Superior temporal gyrus (tissue), 1 donor: ENCODE measurements around the gene GRIK4.

Experiments used
- DNase-seq: peaks from one replicate; pipeline ENCODE4 v3.0.0-alpha.2; 2016; ENCODE audit errors: extremely low spot score

Gene GRIK4

DNA sequence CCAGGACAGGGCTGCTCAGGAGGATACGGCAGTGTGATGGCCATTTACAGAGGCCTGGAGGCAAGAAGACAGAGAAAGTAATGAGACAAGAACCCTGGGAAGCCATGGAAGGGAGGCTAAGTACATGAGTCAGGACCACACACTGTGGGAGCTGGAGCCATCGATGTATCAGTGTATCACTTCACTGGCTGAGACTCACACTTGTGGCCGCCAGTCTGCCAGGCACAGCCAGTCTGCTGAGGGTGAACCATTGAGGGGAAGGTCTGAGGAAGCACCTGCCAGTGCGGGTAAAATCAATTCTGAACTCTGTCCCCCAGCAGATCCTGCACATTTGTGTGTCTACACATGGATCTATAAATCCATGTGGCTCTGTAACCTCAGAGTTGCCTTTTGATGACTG, 195.6 kb downstream of the GRIK4 start:
- no peak for DNase-seq

DNA sequence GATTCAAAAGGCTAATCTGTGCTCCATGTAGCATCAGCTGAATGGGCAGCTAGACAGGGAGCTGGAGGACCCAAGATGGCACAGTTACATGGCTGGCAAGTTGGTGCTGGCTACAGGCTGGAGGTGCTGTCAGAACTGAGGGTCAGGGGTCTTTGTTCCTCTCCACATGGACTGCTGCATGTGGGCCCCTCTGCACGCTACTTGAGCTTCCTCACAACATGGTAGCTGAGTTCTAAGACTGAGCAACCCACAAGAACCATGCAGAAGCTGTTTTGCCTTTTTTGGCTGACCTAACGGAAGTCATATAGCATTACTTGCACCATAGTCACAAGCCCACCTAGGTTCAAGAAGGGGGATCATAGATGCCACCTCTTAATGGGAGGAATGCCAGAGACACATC, 196.1 kb downstream of the GRIK4 start:
- DNase-seq = no peak

DNA sequence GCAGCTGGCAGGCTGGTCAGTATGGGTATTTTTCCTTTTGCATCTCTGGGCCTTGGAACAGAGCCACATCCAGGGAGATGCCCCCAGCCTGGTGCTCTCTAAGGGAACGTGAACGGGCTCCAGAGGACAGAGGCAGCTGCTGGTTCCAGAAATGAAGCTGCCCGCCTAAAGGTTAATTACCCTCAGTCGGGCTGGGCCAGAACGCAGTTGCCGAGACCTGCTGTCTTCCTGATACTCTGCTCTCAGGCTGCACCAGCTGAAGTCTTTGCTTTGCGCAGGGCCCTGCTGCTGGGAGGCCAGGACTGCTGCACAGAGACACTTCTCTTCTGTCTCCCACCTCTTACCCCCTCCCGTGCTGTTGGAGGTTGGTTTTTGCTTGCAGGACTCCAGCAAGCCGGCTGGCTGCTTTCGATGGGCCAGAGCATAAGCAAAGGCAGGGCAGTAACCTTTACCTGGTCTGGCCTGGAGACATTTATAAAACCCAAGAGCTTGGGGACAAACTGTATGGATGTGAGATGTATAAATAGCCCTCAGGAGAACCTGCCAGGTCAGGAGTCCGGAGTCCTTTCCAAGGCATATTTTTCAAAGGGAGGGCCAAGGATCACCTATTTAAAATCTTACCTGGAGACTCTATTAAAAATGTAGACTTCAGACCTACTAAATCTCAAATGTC, 197.1 kb downstream of the GRIK4 start:
- no peak for DNase-seq

DNA sequence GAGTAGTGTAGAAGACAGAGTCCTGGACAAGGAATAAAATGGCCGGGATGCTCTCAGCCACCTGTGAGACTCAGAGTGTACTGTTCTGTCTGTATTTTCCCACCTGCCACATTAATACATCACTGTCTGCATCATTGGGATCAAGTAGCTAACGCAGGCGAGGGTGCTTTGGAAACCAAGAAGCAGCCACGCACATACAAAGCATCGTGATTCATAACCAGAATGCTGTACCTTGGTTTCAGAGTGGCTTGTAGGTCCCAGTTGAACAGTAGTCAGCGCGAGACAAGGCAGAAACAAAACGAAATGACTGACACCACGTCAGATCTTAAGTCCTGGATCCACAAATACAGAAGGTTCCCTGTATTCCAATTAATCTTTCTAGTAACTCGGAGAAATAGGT, 198.3 kb downstream of the GRIK4 start:
- DNase-seq = peak; percentile 22

DNA sequence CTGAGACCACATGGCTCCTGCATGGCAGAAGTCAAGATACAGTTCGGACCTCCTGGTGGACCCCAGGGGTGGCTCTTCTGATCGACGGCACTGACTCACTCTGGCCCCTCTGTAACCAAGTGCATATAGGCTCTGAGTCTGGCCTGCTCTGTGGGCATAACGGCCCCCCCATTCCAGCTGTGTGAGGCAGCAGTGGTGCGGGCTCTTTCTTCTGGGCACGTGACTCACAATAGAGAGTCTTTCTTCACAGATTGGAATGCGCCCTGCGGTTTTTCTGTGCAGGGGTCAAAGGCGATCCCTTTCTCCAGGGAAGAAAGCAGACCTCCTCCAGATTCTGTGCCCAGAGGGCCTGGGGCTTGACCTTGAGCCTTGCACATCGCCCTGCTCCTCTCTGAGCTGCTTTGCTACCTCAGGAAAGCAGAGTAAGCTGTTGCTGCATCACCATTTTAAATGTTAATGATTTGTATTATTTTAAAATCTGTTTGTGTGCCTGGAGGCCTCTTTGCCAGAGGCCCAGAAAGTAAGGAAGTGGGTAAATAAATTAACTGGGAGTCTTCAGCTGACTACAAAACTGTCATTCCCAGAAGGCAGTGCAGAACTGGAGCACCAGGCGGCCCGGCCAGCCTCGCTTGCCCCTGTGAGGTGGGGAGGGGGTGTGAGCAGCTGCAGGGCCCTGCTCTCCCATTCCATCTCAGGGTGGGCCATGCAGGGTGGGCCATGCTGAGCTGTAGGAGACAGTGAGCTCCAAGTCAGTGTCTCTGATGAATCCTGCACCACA, 199.0 kb downstream of the GRIK4 start:
- DNase-seq = peak; percentile 86

DNA sequence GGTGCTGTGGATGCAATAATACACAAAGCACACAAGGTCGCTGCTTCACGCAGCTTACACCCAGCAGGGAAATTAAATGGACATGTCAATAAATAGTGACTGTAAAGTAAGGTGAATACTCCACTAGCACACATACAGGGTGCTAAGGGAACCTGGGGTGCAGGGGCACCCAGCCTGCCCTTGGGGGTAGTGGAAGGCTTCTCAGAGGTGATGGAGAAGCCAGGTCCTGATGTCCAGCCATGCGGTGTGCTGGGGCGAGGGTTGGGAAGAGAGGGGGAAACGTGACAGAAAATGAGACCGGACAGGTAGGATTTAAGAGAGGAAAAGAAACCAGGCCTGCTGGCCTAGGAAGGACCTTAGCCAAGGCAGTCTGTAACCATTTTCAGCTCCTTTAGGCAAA, 200.5 kb downstream of the GRIK4 start:
- DNase-seq = no peak

DNA sequence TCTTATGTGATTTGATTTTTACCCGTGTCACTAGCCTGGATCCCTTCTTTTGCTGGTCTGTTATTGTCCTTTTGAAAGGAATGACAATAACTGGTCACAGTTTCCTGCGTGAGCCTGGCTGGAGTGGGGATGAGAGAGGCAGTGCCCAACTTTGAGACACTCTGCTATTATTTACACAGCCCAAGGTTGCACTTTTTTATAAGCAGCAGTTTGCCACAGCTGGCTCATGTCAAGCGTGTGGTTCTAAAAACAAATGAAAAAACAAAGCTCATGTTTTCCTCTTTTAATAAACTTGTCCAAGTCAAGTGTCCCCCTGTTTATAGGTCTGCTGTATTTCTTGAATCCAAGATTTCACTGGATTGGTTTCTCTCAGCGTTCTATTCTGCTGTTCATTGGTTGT, 201.3 kb downstream of the GRIK4 start:
- no peak for DNase-seq

DNA sequence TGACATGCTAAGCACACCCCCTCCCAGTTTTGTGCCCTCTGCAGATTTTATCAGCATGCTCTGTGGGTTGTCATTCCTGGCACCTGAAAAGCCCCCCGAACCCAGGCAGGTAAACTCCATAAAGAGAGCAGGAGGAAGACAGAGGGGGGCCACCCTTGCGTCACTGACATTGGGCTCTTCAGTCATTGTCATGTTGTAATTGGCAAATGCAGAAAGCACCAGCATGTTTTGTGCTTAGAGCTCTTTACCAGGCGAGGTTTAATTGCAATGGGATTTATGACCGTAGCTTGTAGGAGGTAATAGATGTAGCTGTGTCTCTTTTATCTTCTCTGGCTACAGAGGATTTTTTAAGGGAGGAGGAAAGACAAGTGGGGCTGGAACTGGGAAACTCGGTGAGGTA, 201.7 kb downstream of the GRIK4 start:
- no peak for DNase-seq

DNA sequence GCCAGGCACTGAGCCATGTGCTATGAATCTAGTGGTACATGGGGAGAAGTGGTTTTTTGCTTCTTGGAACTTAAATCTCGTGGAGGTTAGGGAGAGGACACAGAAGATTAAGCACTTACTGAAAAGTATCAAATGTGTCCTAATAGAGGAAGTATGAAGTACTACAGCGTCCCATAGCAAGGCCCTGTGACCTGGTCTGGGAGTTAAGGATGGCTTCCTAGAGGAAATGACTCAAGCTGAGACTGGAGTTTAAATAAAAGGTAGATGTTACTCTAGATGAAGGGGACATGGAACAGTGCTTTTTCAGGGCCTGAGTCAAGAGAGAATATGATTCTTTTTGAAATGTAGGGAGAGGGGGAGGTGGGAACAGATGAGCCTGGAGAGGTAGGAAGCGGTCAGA, 202.9 kb downstream of the GRIK4 start:
- DNase-seq = no peak

DNA sequence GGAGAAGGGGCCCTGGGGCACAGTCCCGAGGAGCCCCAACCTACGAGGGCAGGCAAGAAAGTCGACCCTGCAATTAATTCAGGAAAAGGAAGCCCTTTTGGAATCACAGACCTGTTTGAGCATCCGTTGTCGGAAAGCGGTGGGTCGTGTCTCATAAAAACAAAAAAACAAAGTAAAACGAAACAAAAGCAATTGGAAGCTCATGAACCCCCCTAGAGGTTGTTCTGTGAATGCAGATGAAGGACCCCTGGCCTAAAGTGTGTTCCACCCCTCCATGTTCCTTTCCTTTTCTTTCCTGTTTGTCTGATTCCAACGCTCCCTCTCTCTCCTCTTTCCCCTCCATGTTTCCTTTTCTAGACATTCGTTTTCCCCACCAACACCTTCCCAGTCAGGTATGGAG, 203.7 kb downstream of the GRIK4 start:
- no peak for DNase-seq

DNA sequence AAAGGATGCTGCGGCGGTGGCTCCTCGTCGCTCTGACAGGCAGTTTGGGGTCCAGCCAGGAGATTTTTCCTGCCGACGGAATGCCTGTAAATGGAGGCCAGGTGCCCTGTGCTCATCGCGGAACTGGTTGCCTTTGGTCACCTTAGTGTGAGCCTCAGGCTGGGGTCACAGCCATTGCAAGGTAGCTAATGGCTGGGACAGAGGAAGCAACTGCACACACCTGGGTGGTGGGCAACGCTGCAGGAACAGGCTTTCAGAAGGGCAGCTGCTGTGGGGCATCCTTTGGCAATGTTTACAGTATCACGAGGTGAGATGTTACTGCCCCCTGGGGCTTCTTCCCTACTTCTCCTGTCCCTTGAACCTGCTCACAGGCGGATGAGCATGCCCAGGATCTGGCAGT, 205.5 kb downstream of the GRIK4 start:
- no peak for DNase-seq

DNA sequence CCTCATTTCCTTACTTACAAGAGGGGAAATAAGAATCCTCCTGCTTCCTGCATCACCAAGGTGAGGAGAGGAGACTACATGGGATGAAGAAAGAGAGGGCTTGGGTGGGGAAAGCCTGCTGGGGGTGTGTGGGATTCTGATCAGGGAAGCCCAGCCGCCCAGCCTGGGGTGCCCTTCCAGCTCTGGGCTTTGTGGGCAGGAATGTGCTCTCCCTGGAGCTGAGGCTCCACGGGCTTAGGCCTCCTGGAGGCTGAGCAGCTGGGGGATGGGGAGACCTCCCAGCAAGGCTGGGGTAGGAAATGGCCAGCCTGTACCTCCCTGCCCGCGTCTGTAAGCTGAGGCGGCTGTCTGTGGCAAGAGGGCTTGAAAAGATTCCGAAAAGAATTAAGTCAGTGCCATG, 206.1 kb downstream of the GRIK4 start:
- DNase-seq = no peak

DNA sequence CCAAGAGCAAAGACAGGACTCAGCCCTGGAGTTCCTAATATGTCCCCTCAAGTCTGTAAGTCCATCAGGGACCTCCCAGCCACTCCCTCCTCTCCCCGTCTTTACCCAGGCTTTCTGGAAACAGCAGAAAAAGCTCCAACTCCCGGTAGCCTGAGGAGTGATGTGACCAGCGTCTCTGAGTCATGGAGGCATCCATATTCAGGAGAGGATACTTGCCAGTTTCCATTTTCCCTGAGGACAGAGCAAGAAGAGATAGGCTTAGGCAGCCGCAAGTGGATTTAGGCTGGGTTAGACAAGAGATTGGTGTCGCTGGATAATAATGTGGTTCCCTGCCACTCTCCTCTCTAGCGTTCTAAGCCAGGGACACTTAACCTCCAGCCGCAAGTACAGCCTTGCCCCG, 206.6 kb downstream of the GRIK4 start:
- no peak for DNase-seq

DNA sequence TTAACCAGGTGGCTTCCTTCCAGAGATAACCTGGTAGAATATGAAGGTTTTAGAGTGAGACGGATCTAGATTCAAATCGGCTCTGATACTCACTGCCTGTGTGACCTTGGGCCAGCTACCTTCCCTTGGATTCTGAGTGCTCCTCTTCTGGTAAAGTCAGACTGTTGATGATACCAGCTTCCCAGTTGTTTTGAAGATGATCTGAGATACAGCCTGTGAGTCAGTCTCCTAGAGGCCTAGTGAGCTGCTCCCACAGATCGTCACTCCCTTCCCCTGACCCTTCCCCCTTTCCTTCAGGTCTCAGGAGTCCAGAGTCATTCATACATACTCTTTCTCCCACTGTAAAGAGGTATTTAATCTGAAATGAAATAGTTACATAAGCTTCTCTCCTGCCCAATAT, 207.8 kb downstream of the GRIK4 start:
- DNase-seq = no peak

DNA sequence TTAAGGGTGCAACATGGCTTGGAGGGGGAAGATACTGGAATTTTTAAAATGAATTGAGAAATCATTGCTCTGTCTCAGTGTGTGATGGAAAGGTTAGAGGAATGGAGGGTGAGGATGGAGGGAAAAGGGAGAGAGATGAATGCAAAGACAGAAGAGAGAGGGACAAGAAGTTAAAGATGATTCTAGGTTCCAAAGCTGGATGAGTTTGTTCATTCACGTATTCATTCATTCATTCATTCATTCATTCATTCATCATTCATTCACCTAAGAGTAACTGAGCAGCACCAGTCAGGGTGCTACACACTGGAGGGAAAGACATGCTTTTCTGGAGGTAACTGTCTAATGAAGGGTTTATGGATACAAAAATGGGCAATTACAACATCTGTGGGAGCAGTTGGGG, 209.2 kb downstream of the GRIK4 start:
- no peak for DNase-seq

DNA sequence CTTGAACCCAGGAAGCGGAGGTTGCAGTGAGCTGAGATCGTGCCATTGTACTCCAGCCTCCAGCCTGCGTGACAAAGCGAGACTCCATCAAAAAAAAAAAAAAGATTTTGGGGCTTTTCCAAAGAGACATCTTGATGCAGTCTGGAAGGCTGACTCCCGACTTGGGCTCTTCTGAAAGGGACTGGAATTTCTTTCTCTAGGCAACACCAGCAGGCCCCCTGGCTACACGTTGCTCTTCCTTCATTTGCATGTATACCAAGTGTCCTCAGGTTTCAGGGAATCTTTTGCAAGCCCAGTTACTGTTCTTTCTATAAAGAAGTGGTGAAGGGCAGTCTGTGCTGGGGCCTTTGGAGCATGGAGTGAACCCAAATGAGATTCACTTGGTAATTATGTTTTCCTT, 211.0 kb downstream of the GRIK4 start:
- no peak for DNase-seq

DNA sequence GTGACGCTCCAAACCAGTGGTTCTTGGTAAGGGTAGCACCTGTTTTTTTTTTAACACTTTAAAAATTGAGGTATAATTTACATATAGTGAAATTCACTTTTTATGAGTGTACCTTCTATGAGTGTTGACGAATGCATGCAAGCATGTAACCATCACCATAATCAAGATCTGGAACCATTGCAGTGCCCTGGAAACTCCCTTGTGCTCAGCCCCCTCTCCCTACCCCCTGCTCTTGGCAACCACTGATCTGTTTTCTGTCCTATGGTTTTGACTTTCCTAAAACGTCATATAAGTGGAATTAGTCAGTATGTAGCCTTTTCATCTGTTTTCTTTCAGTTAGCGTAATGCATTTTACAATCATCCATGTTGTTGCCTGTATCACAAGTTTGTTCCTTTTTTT, 212.2 kb downstream of the GRIK4 start:
- no peak for DNase-seq

DNA sequence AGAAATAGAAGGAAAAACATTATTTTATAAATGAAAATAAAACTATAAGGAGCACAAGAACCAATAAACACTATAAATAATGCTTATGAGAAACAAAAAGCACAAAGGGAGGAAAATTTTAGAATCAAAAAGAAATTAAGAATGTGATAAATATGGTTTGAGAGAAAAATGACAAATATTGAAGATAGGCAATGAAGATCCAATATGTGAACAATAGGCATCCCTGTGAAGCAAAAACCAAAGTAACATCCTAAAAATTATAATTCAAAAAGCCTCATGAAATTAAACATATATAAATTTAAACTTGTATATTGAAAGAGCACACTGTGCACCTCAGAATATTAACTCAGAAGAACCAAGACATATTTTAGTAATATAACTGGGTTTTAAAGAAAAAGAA, 216.2 kb downstream of the GRIK4 start:
- DNase-seq = no peak

DNA sequence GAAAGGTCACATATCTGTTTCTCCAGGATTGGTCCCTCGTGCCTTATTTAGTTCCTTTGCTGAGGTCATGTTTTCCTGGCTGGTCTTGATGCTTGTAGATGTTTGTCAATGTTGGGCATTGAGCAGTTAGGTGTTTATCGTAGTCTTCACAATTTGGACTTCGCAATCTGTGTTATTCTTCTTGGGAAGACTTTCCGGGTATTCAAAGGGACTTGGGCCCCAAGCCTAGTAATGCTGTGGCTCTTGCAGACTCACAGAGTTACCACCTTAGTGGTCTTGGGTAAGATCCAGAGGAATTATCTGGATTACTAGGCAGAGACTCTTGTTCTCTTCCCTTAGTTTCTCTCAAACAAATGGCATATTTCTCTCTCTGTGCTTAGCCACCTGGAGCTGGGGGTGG, 223.5 kb downstream of the GRIK4 start:
- no peak for DNase-seq

DNA sequence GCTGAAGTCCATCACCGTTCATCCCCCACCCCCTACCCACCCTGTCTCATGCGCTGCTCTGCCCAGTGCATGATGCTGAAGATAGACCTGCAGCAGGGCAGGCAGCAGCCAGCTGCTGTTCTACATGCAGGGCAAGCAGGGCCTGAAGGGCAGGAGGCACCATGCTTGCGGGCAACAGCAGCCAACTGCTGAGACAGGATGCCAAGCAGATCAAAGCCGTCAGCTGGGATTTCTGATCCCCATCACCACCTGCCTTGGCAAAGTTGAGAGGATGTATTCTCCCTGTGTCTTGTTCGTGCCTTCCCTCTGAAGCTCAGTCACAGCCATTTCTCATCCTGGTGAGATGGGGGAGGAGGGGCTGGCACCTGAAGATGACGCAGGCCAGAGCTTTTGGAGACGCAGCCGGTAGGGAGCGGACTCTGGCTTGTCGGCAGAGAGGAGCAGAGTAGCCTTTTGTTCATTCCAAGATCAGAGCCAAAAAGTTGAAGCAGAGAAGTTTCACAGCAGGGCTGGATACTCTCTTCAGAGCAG, 227.0 kb downstream of the GRIK4 start:
- no peak for DNase-seq

DNA sequence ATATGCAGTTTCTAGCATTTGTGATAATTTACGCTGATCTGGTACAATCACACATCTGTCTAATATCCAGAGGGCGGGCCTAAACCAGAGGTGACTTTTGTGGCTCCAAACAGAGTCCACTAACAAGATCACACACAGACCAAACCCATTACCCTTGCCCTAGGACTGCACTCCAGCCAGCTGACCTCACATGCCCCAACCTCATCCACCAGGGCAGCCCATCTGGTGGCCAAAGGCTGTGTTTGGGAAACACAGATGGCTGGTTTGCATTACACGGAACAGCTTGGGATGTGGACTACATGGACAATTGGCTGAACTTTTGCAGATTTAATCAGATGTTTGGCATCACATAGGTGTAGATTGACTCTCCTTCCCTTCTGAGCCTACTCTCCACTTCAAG, 228.2 kb downstream of the GRIK4 start:
- DNase-seq = no peak

DNA sequence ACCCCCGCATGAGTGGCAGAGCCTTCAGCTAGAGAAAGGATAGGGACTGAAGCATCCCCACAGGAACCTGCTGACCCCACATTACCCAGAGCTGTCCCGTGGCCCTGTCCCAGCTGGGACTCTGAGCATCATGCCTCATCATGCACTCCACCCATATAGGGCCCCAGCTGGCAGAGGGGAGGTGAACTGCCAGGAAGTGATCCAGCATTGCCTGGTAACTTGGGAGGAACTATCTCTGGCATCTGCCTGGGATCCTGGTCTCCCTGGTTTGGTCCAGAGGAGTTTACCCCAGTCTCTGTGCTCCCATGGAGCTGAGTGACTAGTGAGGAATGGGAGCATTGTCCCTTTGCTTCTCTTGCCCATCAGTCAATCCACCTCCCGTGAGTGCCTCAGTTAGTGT, 228.8 kb downstream of the GRIK4 start:
- DNase-seq = no peak
